H1 (cell line): ENCODE data around the gene DCPS. TPM values are rescaled to one million over a fixed set of nuclear protein-coding genes. Genes with fewer than 3 reads are reported as not detected.

Experiments
- ASH2L ChIP-seq: fragments of 200-600, 300-600 bp; sonication (generic); IDR thresholded peaks from one replicate; pipeline ENCODE4 v1.7.1; 2017; ENCODE audit warnings: low read length
- BACH1 ChIP-seq: IDR thresholded peaks from 2 replicates; pipeline ENCODE4 v1.6.1; 2012; ENCODE audit warnings: low read length, improper control_type of control experiment
- CTCF ChIP-seq, 3 experiments: IDR thresholded peaks; 1 replicate in 2 of 3; 2 replicates in 1 of 3; pipeline versions ENCODE4 v1.5.1 to v1.6.1; 2011; ENCODE audit warnings: low read length in 3 of 3, mild to moderate bottlenecking in 3 of 3, inconsistent platforms in 2 of 3, low read depth in 1 of 3, moderate library complexity in 1 of 3; ENCODE audit not compliant: insufficient read depth in 1 of 3; ENCODE audit errors: control extremely low read depth in 1 of 3
- GTF2F1 ChIP-seq: IDR thresholded peaks from 2 replicates; pipeline ENCODE4 v1.6.1; 2012; ENCODE audit warnings: low read depth, low read length, improper control_type of control experiment, borderline replicate concordance
- HDAC6 ChIP-seq: IDR thresholded peaks from one replicate; pipeline ENCODE4 v1.7.1; 2012; ENCODE audit warnings: low read depth, mild to moderate bottlenecking, inconsistent platforms, low read length, moderate library complexity
- KDM4A ChIP-seq: IDR thresholded peaks from one replicate; pipeline ENCODE4 v1.7.1; 2012; ENCODE audit warnings: low read depth, mild to moderate bottlenecking, moderate library complexity, low read length, inconsistent platforms; ENCODE audit not compliant: severe bottlenecking
- PHF8 ChIP-seq: fragments of 200-600 bp; sonication (generic); conservative IDR thresholded peaks from 2 replicates; pipeline ENCODE4 v1.7.1; 2012; ENCODE audit warnings: low read depth, mild to moderate bottlenecking, inconsistent platforms, low read length, moderate library complexity
- POLR2A ChIP-seq, 2 experiments: IDR thresholded peaks; 1 replicate in 1 of 2; 2 replicates in 1 of 2; pipeline ENCODE4 v1.6.1; 2011; ENCODE audit warnings: low read depth in 2 of 2, low read length in 2 of 2, mild to moderate bottlenecking in 2 of 2; ENCODE audit errors: control extremely low read depth in 1 of 2
- TAF7 ChIP-seq: optimal IDR thresholded peaks from 2 replicates; pipeline ENCODE3; 2011; ENCODE audit warnings: low read depth, mild to moderate bottlenecking, inconsistent platforms, low read length, moderate library complexity, borderline replicate concordance
- polyA plus RNA-seq, 7 experiments: library from polyadenylated mRNA; depleted of rRNA in 3 of 7; stranded (reverse) in 5 of 7; unstranded in 2 of 7; fragments of >200 nt in 5 of 7; fragments of 200-250 nt in 2 of 7; gene quantifications; 1 replicate in 5 of 7; 2 replicates in 1 of 7; 4 replicates in 1 of 7; pipeline versions ENCODE4 v1.2.1 to v1.2.3, GENCODE V29; 2011 to 2013; ENCODE audit warnings: missing spikeins in 2 of 7, mixed read lengths in 2 of 7
- total RNA-seq: library from RNA; stranded (reverse); fragmentation: NEBNext Ultra II Directional; extraction: Animal tissue kit (Norgen Biotek cat#: 25700); gene quantifications from 2 replicates; pipeline ENCODE4 v1.2.1, GENCODE V29; 2021

Gene DCPS
- total and polyA plus RNA-seq, 2 of the 8 experiments (the other 6 are each of a cell fraction or from before 2014, with no cell fraction given): 24.6 to 55.2 TPM

- peak in 1 of 3 experiments; percentile 16; a peak in 1 of 4 replicates for TF ChIP-seq CTCF (IDR thresholded peaks at IDR 0.05; ENCODE audit: control extremely low read depth in 1 of 3, insufficient read depth in 1 of 3, low read depth in 1 of 3, low read length in 3 of 3)
- peak in 1 of 2 experiments; percentile 66; a peak in 2 of 3 replicates for TF ChIP-seq POLR2A (IDR thresholded peaks at IDR 0.05; ENCODE audit: control extremely low read depth in 1 of 2, low read depth in 2 of 2, low read length in 2 of 2)
- TF ChIP-seq TAF7: no peak
- peak; percentile 92 for TF ChIP-seq KDM4A
- TF ChIP-seq HDAC6: no peak
- peak; percentile 9; the same call in 1 of the 2 replicates for TF ChIP-seq PHF8
- TF ChIP-seq ASH2L: peak; percentile 52
- peak; percentile 63 for TF ChIP-seq BACH1
- TF ChIP-seq GTF2F1: no peak
Observed at GRCh38 chr11:126282736-126283591, 20.9 kb upstream of the DCPS start, which contains the start of gene TIRAP (continued).
